NOMO-1 treated with DMSO at 0.1 percent for 48 hours (cell line): ENCODE measurements around the gene ENDOV.
"Not testable (repeated sequence)": the region's sequence is repeated elsewhere in the genome, so short reads cannot be mapped to it uniquely, and the experiment has no call there.

Experiments
- DNase-seq: peaks from one replicate; lab custom pipeline; 2025; ENCODE audit not compliant: unreplicated experiment; lab: John Stamatoyannopoulos, UW

Gene ENDOV

DNA sequence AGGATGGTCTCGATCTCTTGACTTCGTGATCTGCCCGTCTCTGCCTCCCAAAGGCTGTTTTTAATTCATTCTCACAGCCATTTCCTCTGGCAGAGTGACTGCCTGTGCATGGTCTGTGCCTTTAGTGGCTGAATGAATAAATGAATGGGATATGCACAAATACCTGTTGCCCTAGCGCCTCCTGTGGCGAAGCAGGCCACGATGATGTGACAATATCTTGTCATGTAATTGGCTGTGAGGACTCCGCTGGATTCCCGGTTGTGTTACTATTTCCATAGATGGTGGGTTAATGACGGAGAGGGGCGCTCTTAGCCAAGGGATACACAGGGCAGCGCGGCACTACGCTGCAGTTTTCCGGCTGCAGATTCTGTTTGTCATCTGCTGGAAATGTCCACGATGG lies 26.8 kb upstream of the ENDOV start:
- DNase-seq: no peak

GRCh38 chr17:80388601-80389000 lies 26.4 kb upstream of the ENDOV start:
- no peak for DNase-seq

GRCh38 chr17:80389011-80389995 lies 25.7 kb upstream of the ENDOV start:
- no peak for DNase-seq

- DNase-seq: no peak
Measured at GRCh38 chr17:80393241-80393890, 21.6 kb upstream of the ENDOV start.

GRCh38 chr17:80393961-80394360 lies 21.0 kb upstream of the ENDOV start:
- DNase-seq: no peak

DNA sequence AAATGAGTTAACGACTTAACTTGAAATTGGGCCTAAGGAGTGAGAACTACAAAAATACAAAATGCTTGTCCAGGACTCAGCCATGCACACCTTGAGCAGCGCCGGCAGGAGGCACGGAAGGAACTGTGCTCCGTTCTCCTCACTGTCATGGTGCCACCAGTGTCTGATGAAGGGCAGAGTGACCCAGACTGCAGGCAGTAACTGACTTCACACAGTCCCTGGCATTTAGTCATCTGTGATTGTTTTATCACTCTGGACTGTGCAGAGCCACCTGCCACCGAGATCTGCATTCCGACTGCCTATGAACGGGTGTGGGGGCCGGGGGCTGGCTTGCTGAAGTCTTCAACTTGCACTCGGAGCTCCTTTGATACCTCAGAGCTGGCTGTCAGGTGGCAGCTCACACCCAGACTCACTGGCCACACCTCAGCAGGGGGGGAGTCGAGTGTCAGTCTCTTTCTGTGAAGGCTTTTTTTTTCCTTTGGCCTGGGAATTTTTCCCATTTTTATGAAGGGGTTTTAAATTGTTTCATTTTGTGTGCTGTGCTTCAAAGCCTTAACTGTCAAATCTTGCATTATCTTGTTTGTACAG lies 20.2 kb upstream of the ENDOV start:
- no peak for DNase-seq

DNA sequence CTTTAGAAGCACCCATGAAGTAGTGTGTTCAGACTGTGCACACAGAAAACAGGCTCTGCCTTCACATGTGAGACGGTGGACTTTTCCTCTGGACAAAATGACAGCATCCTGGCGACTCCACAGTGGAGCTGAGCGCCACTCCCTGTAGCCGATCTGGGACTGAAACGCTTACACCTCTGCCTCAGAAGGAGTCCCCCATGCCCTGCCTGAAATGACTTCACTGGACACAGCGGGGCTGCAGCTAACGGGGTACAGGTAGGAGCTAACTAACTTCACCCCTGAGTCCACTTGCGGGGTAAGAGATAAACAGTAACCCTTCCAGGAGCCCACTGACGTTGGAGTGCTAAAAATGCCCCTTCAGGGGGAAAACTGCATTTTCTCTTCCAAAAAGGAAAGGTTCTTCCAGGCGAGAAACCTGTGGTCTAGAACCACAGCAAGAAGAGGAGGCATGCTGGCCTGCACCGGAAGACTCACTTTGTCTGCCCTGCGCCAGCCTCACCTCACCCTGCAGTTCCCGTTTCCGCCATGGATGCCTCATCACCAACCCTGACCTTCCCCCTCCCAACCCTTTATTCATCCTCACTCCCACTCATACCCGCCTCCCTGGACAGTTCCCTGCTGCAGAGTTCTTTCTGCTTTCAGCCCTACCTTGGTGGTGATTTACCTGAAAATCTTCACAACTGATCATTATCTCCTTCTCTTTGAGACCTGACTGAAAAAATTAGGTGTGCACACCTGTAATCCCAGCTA lies 19.4 kb upstream of the ENDOV start:
- DNase-seq: no peak

- DNase-seq: no peak
Measured at GRCh38 chr17:80396157-80397033, 18.6 kb upstream of the ENDOV start.

GRCh38 chr17:80397034-80397387 lies 18.0 kb upstream of the ENDOV start:
- DNase-seq: no peak

DNA sequence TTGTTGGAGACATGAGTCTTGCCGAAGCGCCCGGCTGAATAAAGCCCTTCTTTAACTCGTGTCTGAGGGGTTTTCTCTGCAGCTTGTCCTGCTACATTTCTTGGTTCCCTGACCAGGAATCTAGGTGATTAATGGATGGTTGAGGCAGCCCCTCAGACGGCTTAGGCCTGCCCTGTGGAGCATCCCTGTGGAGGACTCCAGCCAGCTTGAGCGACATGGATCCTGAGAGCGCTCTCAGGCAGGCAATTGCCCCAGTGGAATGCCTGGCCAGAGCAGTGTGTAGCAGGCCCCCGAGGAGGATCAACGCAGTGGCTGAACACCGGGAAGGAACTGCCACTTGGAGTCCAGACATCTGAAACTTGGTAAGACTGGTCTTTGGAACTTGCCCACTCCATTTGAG lies 17.3 kb upstream of the ENDOV start:
- no peak for DNase-seq

DNA sequence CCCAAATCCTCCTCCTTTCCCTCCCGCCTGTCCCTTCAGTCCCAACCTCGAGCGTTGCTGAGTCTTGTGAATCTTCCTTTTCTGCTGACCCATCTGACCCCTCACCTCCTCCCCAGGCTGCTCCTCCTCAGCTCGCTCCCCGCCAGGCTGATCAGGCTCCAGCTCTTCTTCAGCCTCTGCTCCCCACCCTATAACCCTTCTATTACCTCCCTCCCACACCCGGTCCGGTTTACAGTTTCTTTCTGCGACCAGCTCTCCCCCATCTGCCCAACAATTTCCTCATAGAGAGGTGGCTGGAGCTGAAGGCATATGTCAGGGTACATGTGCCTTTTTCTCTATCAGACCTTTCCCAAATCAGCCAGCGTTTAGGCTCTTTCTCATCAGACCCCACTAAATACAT lies 13.9 kb upstream of the ENDOV start:
- not testable (repeated sequence) for DNase-seq

GRCh38 chr17:80402102-80402501 lies 12.9 kb upstream of the ENDOV start:
- DNase-seq: not testable (repeated sequence)

DNA sequence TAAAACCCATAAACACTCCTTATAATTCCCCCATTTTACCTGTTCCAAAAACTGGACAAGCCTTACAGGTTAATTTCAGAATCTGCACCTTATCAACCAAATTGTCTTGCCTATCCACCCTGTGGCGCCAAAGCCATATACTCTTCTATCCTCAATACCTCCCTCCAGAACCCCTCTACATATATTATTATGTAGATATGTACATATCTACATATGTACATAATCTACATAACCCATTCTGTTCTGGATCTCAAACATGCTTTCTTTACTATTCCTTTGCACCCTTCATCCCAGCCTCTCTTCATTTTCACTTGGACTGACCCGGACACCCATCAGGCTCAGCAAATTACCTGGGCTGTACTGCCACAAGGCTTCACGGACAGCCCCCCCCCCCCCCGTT lies 12.0 kb upstream of the ENDOV start:
- DNase-seq: no peak

- DNase-seq: no peak
Measured at GRCh38 chr17:80406146-80406545, 8.8 kb upstream of the ENDOV start.

DNA sequence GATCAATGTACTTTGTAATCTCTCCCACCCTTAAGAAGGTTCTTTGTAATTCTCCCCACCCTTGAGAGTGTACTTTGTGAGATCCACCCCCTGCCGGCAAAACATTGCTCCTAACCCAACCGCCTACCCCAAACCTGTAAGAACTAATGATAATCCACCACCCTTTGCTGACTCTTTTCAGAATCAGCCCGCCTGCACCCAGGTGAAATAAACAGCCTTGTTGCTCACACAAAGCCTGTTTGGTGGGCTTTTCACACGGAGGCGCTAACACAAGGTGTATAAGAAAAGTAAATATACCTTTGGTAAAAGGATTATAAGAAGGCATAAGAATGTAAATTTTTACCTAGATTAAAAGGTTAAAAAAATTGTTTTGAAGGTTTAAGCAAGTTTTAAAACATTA lies 7.0 kb upstream of the ENDOV start:
- DNase-seq: not testable (repeated sequence)

GRCh38 chr17:80408872-80409271 lies 6.1 kb upstream of the ENDOV start:
- DNase-seq: no peak

- DNase-seq: no peak
Measured at GRCh38 chr17:80409626-80410025, 5.3 kb upstream of the ENDOV start.

DNA sequence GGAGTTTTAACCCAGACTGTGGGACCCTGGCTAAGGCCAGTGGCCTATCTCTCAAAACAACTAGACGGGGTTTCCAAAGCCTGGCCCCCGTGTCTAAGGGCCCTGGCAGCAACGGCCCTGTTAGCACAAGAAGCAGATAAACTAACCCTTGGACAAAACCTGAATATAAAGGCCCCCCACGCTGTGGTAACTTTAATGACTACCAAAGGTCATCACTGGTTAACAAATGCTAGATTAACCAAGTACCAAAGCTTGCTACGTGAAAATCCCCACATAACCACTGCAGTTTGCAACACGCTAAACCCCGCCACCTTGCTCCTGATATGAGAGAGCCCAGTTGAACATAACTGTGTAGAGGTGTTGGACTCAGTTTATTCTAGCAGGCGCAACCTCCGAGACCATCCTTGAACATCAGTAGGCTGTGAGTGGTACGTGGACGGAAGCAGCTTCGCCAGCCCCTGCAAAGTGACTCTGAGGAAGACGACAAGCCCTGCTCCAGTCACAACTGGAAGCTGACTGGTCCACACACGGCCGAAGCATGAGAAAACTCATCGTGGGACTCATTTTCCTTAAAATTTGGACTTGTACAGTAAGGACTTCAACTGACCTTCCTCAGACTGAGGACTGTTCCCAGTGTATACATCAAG lies 4.4 kb upstream of the ENDOV start:
- not testable (repeated sequence) for DNase-seq

DNA sequence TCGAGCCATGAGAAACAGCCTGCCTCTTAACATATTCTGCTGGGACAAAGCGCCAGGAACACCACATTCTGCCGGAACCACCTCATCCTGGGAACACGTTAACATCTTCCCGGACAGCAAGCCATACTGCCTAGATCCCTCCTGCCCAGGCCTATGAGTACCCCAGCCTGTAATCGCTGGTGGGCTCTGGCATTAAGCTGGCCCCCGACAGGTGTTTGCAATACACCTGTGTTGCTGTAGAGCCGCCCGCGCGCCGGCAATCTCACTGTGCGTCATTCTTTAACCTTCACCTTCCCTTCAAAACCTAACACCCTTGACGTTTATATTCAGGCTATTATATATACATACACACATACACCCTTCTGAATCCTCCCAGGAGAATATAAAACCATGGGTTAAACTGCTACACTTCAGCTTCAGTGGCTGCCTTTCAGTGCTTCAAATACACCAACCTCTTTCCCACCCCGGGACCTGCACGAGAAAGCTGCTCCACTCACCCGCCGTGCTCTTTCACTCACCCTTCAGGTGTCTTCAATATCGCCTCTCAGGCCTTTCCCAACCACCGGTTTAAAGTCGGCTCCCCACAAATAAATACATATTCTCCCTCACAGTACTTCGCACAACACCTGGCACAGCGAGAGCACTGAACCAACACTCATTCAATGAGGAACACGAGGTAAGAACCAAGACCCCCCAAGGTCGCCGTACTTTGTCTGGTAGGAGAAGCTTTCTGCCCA lies 1.0 kb upstream of the ENDOV start:
- no peak for DNase-seq
